Measurements from ENCODE around the gene GULP1. TPM values are rescaled to one million over a fixed set of nuclear protein-coding genes. Genes with fewer than 3 reads are reported as not detected.

GULP1 gene
- total RNA-seq, 3 donors from 2014 or later = 9.0 to 35.7 (median 15.1) TPM

- intact Hi-C loops (cut with DNase I, micrococcal nuclease) = no loop called here
- ATAC-seq = no peak
- Histone ChIP-seq H3K4me1 (ENCODE audit: low read depth) (no peaks in the 10 kb centered on the region), H3K9me3 (no peaks in the 10 kb centered on the region), H3K4me3 (no peak overlapping the region), H3K36me3 (ENCODE audit: low read depth) (no peaks in the 10 kb centered on the region)
- no peak for TF ChIP-seq CTCF (IDR thresholded peaks at IDR 0.05)
- no peak for DNase-seq
These were observed 226.0 kb downstream of the GULP1 start for GRCh38 chr2:188517549-188518215.

GRCh38 chr2:188518381-188518780, 226.7 kb downstream of the GULP1 start:
- ATAC-seq (no peak), DNase-seq (no peak)
- intact Hi-C loops (cut with DNase I, micrococcal nuclease) = no loop called here
- Histone ChIP-seq H3K36me3 (ENCODE audit: low read depth) (no peaks in the 10 kb centered on the region), H3K9me3 (no peaks in the 10 kb centered on the region), H3K4me1 (ENCODE audit: low read depth) (no peaks in the 10 kb centered on the region), H3K4me3 (no peak overlapping the region)
- TF ChIP-seq CTCF (IDR thresholded peaks at IDR 0.05) = no peak

- Histone ChIP-seq H3K9me3 (no peaks in the 10 kb centered on the region), H3K4me1 (ENCODE audit: low read depth) (no peaks in the 10 kb centered on the region), H3K36me3 (ENCODE audit: low read depth) (no peaks in the 10 kb centered on the region), H3K4me3 (no peak overlapping the region)
- intact Hi-C loops (cut with DNase I, micrococcal nuclease) = no loop called here
- DNase-seq (no peak), ATAC-seq (no peak)
- no peak for TF ChIP-seq CTCF (IDR thresholded peaks at IDR 0.05)
These were observed 227.5 kb downstream of the GULP1 start for GRCh38 chr2:188519136-188519535.

- H3K4me3 ChIP-seq = no peak overlapping the region
- intact Hi-C loops (cut with DNase I, micrococcal nuclease) = loop anchor here in 1 of 2 donors (10.0 kb wide), 1 partner anchor 892 kb away; no protein-coding TSS in a partner anchor
- no peak for DNase-seq
- H3K36me3 ChIP-seq (ENCODE audit: low read depth) = no peaks in the 10 kb centered on the region
- H3K9me3 ChIP-seq = no peaks in the 10 kb centered on the region
- H3K4me1 ChIP-seq (ENCODE audit: low read depth) = no peaks in the 10 kb centered on the region
- no peak for TF ChIP-seq CTCF (IDR thresholded peaks at IDR 0.05)
- ATAC-seq = no peak
These were observed 230.8 kb downstream of the GULP1 start for GRCh38 chr2:188522517-188522916.

GRCh38 chr2:188523919-188524318, 232.2 kb downstream of the GULP1 start:
- intact Hi-C loops (cut with DNase I, micrococcal nuclease) = loop anchor here in 1 of 2 donors (10.0 kb wide), 1 partner anchor 891 kb away; no protein-coding TSS in a partner anchor
- Histone ChIP-seq H3K4me1 (ENCODE audit: low read depth) (no peaks in the 10 kb centered on the region), H3K4me3 (no peak overlapping the region), H3K36me3 (ENCODE audit: low read depth) (no peaks in the 10 kb centered on the region), H3K9me3 (no peaks in the 10 kb centered on the region)
- DNase-seq (no peak), ATAC-seq (no peak)
- no peak for TF ChIP-seq CTCF (IDR thresholded peaks at IDR 0.05)
